HEK293T (cell line): ENCODE results near the gene CAMSAP1.

Source experiments
- CTCF ChIA-PET: fragments of 350-600 bp; formaldehyde crosslinking; extraction: SDS; loops from one replicate; lab custom pipeline; 2021; ENCODE audit warnings: antibody characterized with exemption, inconsistent platforms; lab: Yijun Ruan, JAX
- POLR2A ChIA-PET: fragments of 350-600 bp; formaldehyde crosslinking; extraction: SDS; loops from one replicate; lab custom pipeline; 2020; ENCODE audit warnings: antibody characterized with exemption, inconsistent platforms; lab: Yijun Ruan, JAX
- DNase-seq: peaks from one replicate; pipeline ENCODE4 v3.0.0; 2012; ENCODE audit warnings: mixed read lengths; ENCODE audit errors: extremely low spot score
- ARNT ChIP-seq: fragments of 450-650 bp; IDR thresholded peaks from 2 replicates; pipeline ENCODE4 v1.6.1; 2017; ENCODE audit warnings: mild to moderate bottlenecking
- BHLHE40 ChIP-seq: fragments of 450-650 bp; IDR thresholded peaks from 2 replicates; pipeline ENCODE4 v1.6.1; 2016; ENCODE audit warnings: mild to moderate bottlenecking, moderate library complexity, borderline replicate concordance
- CTBP1 ChIP-seq: fragments of 450-650 bp; IDR thresholded peaks from 2 replicates; pipeline ENCODE4 v1.6.1; 2016; ENCODE audit warnings: borderline replicate concordance
- ELF4 ChIP-seq: fragments of 450-650 bp; IDR thresholded peaks from 2 replicates; pipeline ENCODE4 v1.6.1; 2017; ENCODE audit warnings: antibody characterized with exemption
- FOXA1 ChIP-seq: fragments of 450-650 bp; IDR thresholded peaks from 2 replicates; pipeline ENCODE4 v1.6.1; 2016; ENCODE audit warnings: mild to moderate bottlenecking
- FOXK2 ChIP-seq: fragments of 450-650 bp; IDR thresholded peaks from 2 replicates; pipeline ENCODE4 v1.6.1; 2016; ENCODE audit warnings: mild to moderate bottlenecking
- FOXM1 ChIP-seq: fragments of 450-650 bp; IDR thresholded peaks from 2 replicates; pipeline ENCODE4 v1.6.1; 2017; ENCODE audit warnings: mild to moderate bottlenecking, borderline replicate concordance
- HDGF ChIP-seq: fragments of 450-650 bp; IDR thresholded peaks from 2 replicates; pipeline ENCODE4 v1.6.1; 2017; ENCODE audit warnings: antibody characterized with exemption, borderline replicate concordance
- L3MBTL2 ChIP-seq: fragments of 450-650 bp; conservative IDR thresholded peaks from 2 replicates; pipeline ENCODE4 v1.6.1; 2016; ENCODE audit warnings: mild to moderate bottlenecking
- LEF1 ChIP-seq: fragments of 450-650 bp; IDR thresholded peaks from 2 replicates; pipeline ENCODE4 v1.6.1; 2017; ENCODE audit warnings: mild to moderate bottlenecking, borderline replicate concordance
- NFRKB ChIP-seq: fragments of 450-650 bp; IDR thresholded peaks from 2 replicates; pipeline ENCODE4 v1.6.1; 2016; ENCODE audit warnings: mild to moderate bottlenecking, moderate library complexity
- PKNOX1 ChIP-seq: fragments of 450-650 bp; IDR thresholded peaks from 2 replicates; pipeline ENCODE4 v1.6.1; 2016
- SP1 ChIP-seq: fragments of 450-650 bp; IDR thresholded peaks from 2 replicates; pipeline ENCODE4 v1.6.1; 2017
- SUZ12 ChIP-seq: fragments of 450-650 bp; IDR thresholded peaks from 2 replicates; pipeline ENCODE4 v1.6.1; 2016; ENCODE audit warnings: mild to moderate bottlenecking
- TARDBP ChIP-seq: fragments of 450-650 bp; IDR thresholded peaks from 2 replicates; pipeline ENCODE4 v1.6.1; 2016
- ZNF384 ChIP-seq: fragments of 450-650 bp; IDR thresholded peaks from 2 replicates; pipeline ENCODE4 v1.6.1; 2016

Gene CAMSAP1

GRCh38 chr9:135802876-135803419 lies 104.4 kb downstream of the CAMSAP1 start:
- ChIA-PET CTCF (no interaction called here), POLR2A (no interaction called here)
- TF ChIP-seq HDGF (no peak), ARNT (no peak), TARDBP (no peak), NFRKB (no peak), BHLHE40 (no peak), SP1 (no peak), PKNOX1 (no peak), L3MBTL2 (no peak), FOXK2 (no peak), SUZ12 (no peak), ELF4 (no peak), FOXM1 (no peak), CTBP1 (no peak), FOXA1 (no peak), ZNF384 (no peak), LEF1 (no peak)
- DNase-seq: no peak

- POLR2A ChIA-PET: no interaction called here
- TF ChIP-seq L3MBTL2 (no peak), TARDBP (no peak), BHLHE40 (no peak), HDGF (no peak), SUZ12 (no peak), ELF4 (no peak), PKNOX1 (no peak)
- no peak for DNase-seq
- CTCF ChIA-PET: no interaction called here
These were observed 106.3 kb downstream of the CAMSAP1 start for GRCh38 chr9:135801070-135801469.

GRCh38 chr9:135799261-135799660 lies 108.1 kb downstream of the CAMSAP1 start:
- TF ChIP-seq ELF4 (no peak), CTBP1 (no peak), FOXK2 (no peak), LEF1 (no peak), HDGF (no peak), FOXM1 (no peak), ARNT (no peak), FOXA1 (no peak), BHLHE40 (no peak), L3MBTL2 (no peak), NFRKB (no peak), SP1 (no peak), TARDBP (no peak), SUZ12 (no peak), PKNOX1 (no peak), ZNF384 (no peak)
- DNase-seq: no peak
- ChIA-PET CTCF (interaction anchor here (1.0 kb wide), 1 partner anchor 194 kb away, joined by 3 read pairs; no protein-coding TSS in a partner anchor), POLR2A (no interaction called here)

- TF ChIP-seq FOXA1 (no peak), ELF4 (no peak), L3MBTL2 (no peak), CTBP1 (no peak), ZNF384 (no peak), SUZ12 (no peak), PKNOX1 (no peak)
- DNase-seq: no peak
- CTCF ChIA-PET: interaction anchor here (1.1 to 1.2 kb wide), 2 partner anchors 13 to 265 kb away, joined by 3 read pairs; no protein-coding TSS in a partner anchor
- POLR2A ChIA-PET: no interaction called here
These were observed 109.1 kb downstream of the CAMSAP1 start for GRCh38 chr9:135798263-135798585.

- ChIA-PET POLR2A (no interaction called here), CTCF (interaction anchor here (0.6 to 1.2 kb wide), 5 partner anchors 13 to 306 kb away, joined by 3 read pairs; no protein-coding TSS in a partner anchor)
- peak; percentile 81 for DNase-seq
- no peak for TF ChIP-seq PKNOX1
- no peak for TF ChIP-seq ARNT
- TF ChIP-seq ZNF384: no peak
- TF ChIP-seq NFRKB: no peak
- TF ChIP-seq SUZ12: no peak
- no peak for TF ChIP-seq HDGF
- TF ChIP-seq FOXM1: no peak
- no peak for TF ChIP-seq FOXA1
- no peak for TF ChIP-seq CTBP1
- TF ChIP-seq SP1: no peak
- no peak for TF ChIP-seq FOXK2
- TF ChIP-seq LEF1: no peak
These were observed 109.7 kb downstream of the CAMSAP1 start for GRCh38 chr9:135797507-135798262.
